Tibial artery (tissue), 4 donors: ENCODE results near the gene MYH6.
A peak's percentile ranks its signal among the peaks of the same experiment; 100 is the strongest.
"Not testable (repeated sequence)": the region's sequence is repeated elsewhere in the genome, so short reads cannot be mapped to it uniquely, and the experiment has no call there.

Experiments
- DNase-seq, 2 donors: peaks; one replicate each; pipeline ENCODE4 v3.0.0-alpha.2; 2019
- H3K27ac ChIP-seq, 2 donors: fragments of 200-600 bp; sonication (generic) in 1 of 2; 1 replicate in 1 of 2; 2 replicates in 1 of 2; pipeline ENCODE4 v1.5.1; 2018 to 2019; ENCODE audit warnings: mild to moderate bottlenecking in 1 of 2
- H3K27me3 ChIP-seq, 2 donors: fragments of 200-600 bp; sonication (generic) in 1 of 2; one replicate each; pipeline versions ENCODE4 v1.5.1 to v1.6.0; 2016 to 2019
- H3K36me3 ChIP-seq, 3 donors: fragments of 200-600 bp; sonication (generic) in 2 of 3; one replicate each; pipeline ENCODE4 v1.5.1; 2016 to 2019; ENCODE audit warnings: mild to moderate bottlenecking in 2 of 3
- H3K4me1 ChIP-seq, 4 donors: fragments of 200-600 bp; sonication (generic) in 2 of 4; 1 replicate in 3 of 4; 2 replicates in 1 of 4; pipeline ENCODE4 v1.5.1; 2016 to 2019
- H3K4me3 ChIP-seq, 2 donors: fragments of 200-600 bp; sonication (generic) in 1 of 2; 1 replicate in 1 of 2; 2 replicates in 1 of 2; pipeline ENCODE4 v1.5.1; 2018 to 2019; ENCODE audit warnings: mild to moderate bottlenecking in 2 of 2
- H3K9me3 ChIP-seq, 3 donors: fragments of 200-600 bp; sonication (generic) in 1 of 3; one replicate each; pipeline ENCODE4 v1.5.1; 2016 to 2019
- intact Hi-C: fragments of 100-400 bp; cut with DNase I; formaldehyde crosslinking; loops from one replicate; pipeline ENCODE4 v1.15.0; 2023; ENCODE audit warnings: low total_unique reads
- TF ChIP-seq, protein P1 (sequence below), 2 experiments: fragments of 200-600 bp in 1 of 2; fragments of 450-650 bp in 1 of 2; IDR thresholded peaks; one replicate each; pipeline ENCODE4 v1.5.1; 2017 to 2019; ENCODE audit warnings: antibody characterized with exemption in 2 of 2, mild to moderate bottlenecking in 1 of 2, moderate library complexity in 1 of 2

Gene MYH6

DNA sequence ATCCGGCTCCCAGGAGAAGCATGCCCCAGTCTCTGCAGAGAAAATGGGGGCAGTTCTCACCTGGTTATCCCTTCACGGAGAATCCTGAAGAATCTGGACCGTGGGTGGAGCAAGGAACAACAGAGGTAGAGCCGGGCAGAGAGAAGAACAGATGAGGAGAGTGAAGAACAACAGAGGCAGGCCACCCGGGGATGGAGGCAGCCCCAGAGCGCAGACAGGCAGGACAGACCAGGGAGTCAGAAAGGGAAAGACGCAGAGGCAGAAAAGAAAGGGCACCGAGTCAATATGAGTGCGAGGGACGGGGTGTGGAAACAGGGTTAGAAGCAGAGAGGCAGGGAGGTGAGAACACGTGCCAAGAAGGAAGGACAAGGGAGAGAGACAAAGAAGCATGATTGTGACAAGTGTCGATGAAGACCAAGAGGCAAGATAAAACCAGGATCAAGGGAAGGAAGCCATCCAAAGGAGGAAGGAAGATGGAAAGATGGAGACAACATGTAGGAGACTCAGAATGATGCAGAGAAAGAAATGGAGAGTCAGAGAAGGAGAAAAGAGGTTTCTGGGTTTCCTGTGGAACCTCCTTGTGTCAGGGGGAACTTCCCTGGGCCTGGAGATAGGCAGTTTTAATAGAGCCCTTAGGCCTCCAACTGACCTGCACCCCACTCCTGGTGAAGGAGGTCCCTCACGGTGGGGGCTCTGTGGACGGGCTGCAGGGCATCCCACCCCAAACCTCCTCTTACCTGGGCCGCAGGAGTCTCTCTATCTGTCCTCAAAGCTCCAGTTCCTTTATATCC, at the start of gene MYH6:
TSS of gene MYH6 (minus strand) at position 758 of the 791 bp plus-strand sequence. CDS start 1,050 bp downstream, outside the sequence.
- Histone ChIP-seq H3K4me3 (no peak within 1 kb of the TSS), H3K4me1 (no peaks in the 10 kb centered on the region), H3K27me3 (peaks cover 0 to 65% of the 10 kb centered on the region in 2 donors), H3K27ac (no peak within 1 kb of the TSS), H3K9me3 (no peaks in the 10 kb centered on the region), H3K36me3 (no peaks in the 10 kb centered on the region)
- DNase-seq, result no peak
- TF ChIP-seq, protein P1, sequence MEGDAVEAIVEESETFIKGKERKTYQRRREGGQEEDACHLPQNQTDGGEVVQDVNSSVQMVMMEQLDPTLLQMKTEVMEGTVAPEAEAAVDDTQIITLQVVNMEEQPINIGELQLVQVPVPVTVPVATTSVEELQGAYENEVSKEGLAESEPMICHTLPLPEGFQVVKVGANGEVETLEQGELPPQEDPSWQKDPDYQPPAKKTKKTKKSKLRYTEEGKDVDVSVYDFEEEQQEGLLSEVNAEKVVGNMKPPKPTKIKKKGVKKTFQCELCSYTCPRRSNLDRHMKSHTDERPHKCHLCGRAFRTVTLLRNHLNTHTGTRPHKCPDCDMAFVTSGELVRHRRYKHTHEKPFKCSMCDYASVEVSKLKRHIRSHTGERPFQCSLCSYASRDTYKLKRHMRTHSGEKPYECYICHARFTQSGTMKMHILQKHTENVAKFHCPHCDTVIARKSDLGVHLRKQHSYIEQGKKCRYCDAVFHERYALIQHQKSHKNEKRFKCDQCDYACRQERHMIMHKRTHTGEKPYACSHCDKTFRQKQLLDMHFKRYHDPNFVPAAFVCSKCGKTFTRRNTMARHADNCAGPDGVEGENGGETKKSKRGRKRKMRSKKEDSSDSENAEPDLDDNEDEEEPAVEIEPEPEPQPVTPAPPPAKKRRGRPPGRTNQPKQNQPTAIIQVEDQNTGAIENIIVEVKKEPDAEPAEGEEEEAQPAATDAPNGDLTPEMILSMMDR (IDR thresholded peaks at IDR 0.05), result no peak
- intact Hi-C loops, result no loop called here

DNA sequence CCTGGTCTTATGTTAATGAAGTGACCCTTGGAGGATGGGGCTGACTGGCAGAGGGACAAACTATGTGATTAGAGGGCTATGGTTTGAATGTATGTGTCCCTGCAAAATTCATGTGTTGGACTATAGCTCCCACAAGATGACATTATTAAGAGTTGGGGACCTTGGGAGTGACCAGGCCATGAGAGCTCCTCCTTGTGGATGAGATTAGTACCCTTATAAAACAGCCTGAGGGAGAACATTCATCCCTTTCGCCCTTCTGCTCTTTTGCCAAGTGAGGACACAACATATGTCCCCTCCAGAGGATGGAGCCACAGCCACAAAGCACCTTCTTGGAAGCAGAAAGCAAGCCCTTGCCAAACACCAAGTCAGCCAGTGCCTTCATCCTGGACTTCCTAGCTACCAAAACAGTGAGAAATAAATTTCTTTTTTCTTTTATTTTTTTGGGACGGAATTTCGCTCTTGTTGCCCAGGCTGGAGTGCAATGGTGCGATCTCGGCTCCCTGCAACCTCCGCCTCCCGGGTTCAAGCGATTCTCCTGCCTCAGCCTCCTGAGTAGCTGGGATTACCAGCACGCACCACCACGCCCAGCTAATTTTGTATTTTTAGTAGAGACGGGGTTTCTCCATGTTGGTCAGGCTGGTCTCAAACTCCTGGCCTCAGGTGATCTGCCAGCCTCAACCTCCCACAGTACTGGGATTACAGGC, 49.0 kb upstream of the MYH6 start:
- DNase-seq, intact Hi-C loops, H3K36me3 ChIP-seq, H3K4me3 ChIP-seq, H3K27ac ChIP-seq, H3K4me1 ChIP-seq, H3K9me3 ChIP-seq: not testable (repeated sequence)
- H3K27me3 ChIP-seq, result peaks cover 0 to 17% of the 10 kb centered on the region in 2 donors

DNA sequence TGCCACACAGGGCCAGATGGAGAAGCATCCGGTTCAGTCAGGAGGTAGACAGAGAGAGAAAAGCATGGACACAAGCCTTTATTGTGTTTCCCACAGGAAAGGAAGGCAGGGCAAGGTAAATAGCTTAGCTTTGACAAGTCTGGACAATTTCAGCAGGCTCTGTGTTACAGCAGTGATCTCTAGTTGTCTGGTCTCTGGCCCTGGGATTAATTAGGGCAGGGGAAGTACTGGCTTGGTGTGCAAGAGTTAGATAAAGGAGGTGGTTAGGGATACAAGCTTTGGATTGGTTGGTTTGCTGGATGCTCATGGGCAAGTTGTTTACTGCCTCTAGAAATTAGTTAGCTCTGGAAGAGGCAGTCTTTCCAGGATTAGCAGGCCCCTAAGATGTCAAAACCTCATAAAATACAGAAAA, 46.4 kb upstream of the MYH6 start:
- TF ChIP-seq, protein P1 (IDR thresholded peaks at IDR 0.05), result no peak
- intact Hi-C loops, result no loop called here
- Histone ChIP-seq H3K4me3 (no peak overlapping the region), H3K36me3 (no peaks in the 10 kb centered on the region), H3K9me3 (no peaks in the 10 kb centered on the region), H3K27me3 (peaks cover 0 to 17% of the 10 kb centered on the region in 2 donors), H3K4me1 (no peaks in the 10 kb centered on the region), H3K27ac (no peak overlapping the region)
- no peak for DNase-seq

DNA sequence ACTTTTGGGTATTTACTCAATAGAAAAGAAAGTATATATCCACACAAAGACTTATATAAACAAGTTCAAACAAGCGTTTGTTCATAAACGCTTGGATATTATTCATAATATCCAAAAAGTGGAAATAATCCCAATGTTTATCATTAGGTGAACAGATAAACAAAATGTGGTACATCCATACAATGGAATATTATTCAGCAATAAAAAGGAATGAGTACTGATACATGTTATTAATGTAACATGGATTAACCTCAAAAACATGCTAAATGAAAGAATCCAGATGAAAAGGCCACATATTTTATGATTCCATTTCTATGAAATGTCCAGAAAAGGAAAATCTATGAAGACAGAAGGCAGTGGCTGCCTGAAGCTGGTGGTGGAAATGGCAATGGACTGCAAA, 44.2 kb upstream of the MYH6 start:
- TF ChIP-seq, protein P1 (IDR thresholded peaks at IDR 0.05), result no peak
- H3K4me1 ChIP-seq, result no peaks in the 10 kb centered on the region
- peaks cover 0 to 9% of the 10 kb centered on the region in 2 donors for H3K27me3 ChIP-seq
- H3K4me3 ChIP-seq, result no peak overlapping the region
- intact Hi-C loops, result no loop called here
- H3K9me3 ChIP-seq, result no peaks in the 10 kb centered on the region
- H3K36me3 ChIP-seq, result no peaks in the 10 kb centered on the region
- no peak for DNase-seq
- no peak overlapping the region for H3K27ac ChIP-seq

DNA sequence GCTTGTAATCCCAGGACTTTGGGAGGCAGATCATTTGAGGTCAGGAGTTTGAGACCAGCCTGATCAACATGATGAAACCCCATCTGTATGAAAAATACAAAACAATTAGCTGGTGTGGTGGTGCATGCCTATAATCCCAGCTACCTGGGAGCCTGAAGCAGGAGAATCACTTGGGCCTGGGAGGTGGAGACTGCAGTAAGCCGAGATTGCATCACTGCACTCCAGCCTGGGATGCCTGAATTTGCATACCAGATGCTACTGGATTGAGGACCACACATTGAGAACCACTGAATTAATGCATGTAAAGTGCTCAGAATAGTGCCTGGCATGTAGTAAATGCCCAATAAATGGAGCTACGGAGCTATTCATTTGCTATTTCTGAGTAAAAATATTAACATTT, 42.3 kb upstream of the MYH6 start:
- Histone ChIP-seq H3K4me3 (no peak overlapping the region), H3K36me3 (no peaks in the 10 kb centered on the region), H3K27me3 (peaks cover 0 to 9% of the 10 kb centered on the region in 2 donors), H3K4me1 (no peaks in the 10 kb centered on the region), H3K27ac (no peak overlapping the region), H3K9me3 (no peaks in the 10 kb centered on the region)
- intact Hi-C loops, result no loop called here
- DNase-seq, result no peak
- TF ChIP-seq, protein P1 (IDR thresholded peaks at IDR 0.05), result no peak

DNA sequence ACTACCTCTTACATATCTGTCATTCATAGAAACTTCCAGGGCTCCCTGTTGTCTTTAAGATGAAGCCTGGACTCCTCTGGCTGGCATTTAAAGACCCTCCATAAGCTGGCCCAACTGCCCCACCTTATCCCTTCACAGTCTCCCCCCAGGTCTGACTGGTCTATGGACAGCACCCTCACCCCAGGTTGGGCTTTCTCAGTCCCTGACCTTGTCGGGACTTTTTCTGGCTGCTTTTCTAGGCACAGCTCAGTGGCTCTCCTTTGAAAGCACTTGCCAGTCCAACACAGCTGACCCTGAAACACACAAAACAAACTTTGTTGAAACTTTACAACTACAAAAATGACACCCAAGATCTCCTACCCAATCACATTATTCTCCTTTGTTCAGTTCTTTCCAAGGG, 41.2 kb upstream of the MYH6 start:
- Histone ChIP-seq H3K27me3 (peaks cover 0 to 7% of the 10 kb centered on the region in 2 donors), H3K27ac (no peak overlapping the region), H3K4me1 (no peaks in the 10 kb centered on the region), H3K4me3 (no peak overlapping the region), H3K36me3 (no peaks in the 10 kb centered on the region), H3K9me3 (no peaks in the 10 kb centered on the region)
- intact Hi-C loops, result no loop called here
- TF ChIP-seq, protein P1 (IDR thresholded peaks at IDR 0.05), result no peak
- peak in 1 of 2 donors; percentile 29 for DNase-seq
